SJSA1 (cell line): ENCODE data around the gene GRID1. TPM values are rescaled to one million over a fixed set of nuclear protein-coding genes. Genes with fewer than 3 reads are reported as not detected.

Experiments used
- DNase-seq, 2 experiments: peaks; one replicate each; pipeline ENCODE4 v3.0.0-alpha.2; 2015 to 2020; ENCODE audit warnings: low spot score in 2 of 2, low read depth in 1 of 2
- H3K27ac ChIP-seq: fragments of 250-450 bp; sonication (Bioruptor Pico); 2 replicates; pipeline ENCODE4 v1.5.1; 2020; ENCODE audit warnings: mild to moderate bottlenecking, moderate library complexity
- H3K27me3 ChIP-seq: fragments of 250-450 bp; sonication (Bioruptor Pico); replicated peaks from 2 replicates; pipeline ENCODE4 v1.5.1; 2020; ENCODE audit warnings: mild to moderate bottlenecking, moderate library complexity
- H3K36me3 ChIP-seq: fragments of 250-450 bp; sonication (Bioruptor Pico); 2 replicates; pipeline ENCODE4 v1.5.1; 2020; ENCODE audit warnings: mild to moderate bottlenecking
- H3K4me1 ChIP-seq: fragments of 250-450 bp; sonication (Bioruptor Pico); replicated peaks from 2 replicates; pipeline ENCODE4 v1.6.1; 2021; ENCODE audit warnings: mild to moderate bottlenecking
- H3K4me3 ChIP-seq: fragments of 250-450 bp; sonication (Bioruptor Pico); 2 replicates; pipeline ENCODE4 v1.5.1; 2020; ENCODE audit warnings: mild to moderate bottlenecking
- H3K9me3 ChIP-seq: fragments of 250-450 bp; sonication (Bioruptor Pico); replicated peaks from 2 replicates; pipeline ENCODE4 v1.5.1; 2020; ENCODE audit warnings: mild to moderate bottlenecking
- total RNA-seq: library from RNA; depleted of rRNA; stranded (reverse); fragments of >200 nt; shearing (Covaris generic); gene quantifications from 2 replicates; pipeline ENCODE4 v1.2.3, GENCODE V29; 2014

GRID1 gene
- total RNA-seq, 1 experiment from 2014 or later = 0.05 TPM

DNA sequence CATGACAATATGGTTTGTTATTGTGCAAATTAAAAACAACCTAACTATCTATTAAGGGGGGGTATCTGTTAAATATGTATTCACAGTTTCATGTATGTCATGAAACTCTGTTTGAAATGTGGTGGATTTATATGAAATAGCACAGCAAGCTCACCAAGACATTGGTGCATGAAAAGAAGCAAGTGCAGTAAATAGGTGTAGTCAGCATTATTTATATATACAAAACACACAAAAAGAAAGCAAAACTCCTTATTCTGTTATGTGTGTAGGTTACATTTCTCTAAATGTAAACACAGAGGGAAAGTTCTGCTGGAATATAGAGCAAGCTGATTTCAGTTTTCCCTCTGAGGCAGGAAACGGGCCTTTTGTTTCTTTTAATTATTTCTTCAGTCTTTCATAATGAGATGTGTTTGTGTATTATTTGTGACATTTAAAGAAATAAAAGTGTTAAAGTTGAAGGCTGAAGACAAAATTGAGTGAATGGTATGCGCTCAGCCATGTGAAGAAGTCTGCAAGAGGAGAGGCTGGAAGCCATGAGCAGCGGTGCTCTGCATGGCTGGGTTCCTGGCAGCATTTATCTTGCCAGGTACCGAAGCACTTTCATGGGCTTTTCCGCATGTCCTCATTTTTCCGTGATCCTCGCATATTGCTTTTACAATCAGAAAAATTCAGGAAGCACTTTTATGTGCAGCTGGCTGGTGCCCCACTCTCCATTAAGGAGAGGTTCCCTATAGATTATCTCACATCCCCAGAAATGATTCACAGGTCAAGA is 38.5 kb downstream of the GRID1 start:
- H3K36me3 ChIP-seq = no peaks in the 10 kb centered on the region
- no peak overlapping the region for H3K4me3 ChIP-seq
- H3K27me3 ChIP-seq = peaks cover 18% of the 10 kb centered on the region
- H3K9me3 ChIP-seq = no peaks in the 10 kb centered on the region
- no peaks in the 10 kb centered on the region for H3K4me1 ChIP-seq
- no peak for DNase-seq
- no peak overlapping the region for H3K27ac ChIP-seq

DNA sequence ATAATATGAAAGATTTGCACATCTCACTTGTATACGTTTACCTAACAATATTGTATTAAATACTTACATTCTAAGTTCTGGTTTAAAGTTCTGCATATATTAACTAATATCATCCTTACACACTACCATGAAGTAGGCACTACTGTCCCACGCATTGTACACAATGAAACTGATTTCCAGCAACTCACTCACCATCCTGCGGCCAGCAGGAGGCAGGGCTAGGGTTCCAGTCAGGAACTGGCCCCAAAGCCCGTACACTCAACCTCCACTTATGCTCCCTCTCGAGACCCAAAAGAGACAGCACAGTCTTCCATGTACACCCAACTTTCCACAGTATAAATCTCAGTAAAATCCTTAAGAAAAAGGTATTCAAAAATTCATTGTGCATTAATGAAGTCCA is 41.4 kb downstream of the GRID1 start:
- DNase-seq = no peak
- no peaks in the 10 kb centered on the region for H3K9me3 ChIP-seq
- peaks cover 18% of the 10 kb centered on the region for H3K27me3 ChIP-seq
- no peak overlapping the region for H3K4me3 ChIP-seq
- no peaks in the 10 kb centered on the region for H3K4me1 ChIP-seq
- H3K36me3 ChIP-seq = no peaks in the 10 kb centered on the region
- no peak overlapping the region for H3K27ac ChIP-seq

DNA sequence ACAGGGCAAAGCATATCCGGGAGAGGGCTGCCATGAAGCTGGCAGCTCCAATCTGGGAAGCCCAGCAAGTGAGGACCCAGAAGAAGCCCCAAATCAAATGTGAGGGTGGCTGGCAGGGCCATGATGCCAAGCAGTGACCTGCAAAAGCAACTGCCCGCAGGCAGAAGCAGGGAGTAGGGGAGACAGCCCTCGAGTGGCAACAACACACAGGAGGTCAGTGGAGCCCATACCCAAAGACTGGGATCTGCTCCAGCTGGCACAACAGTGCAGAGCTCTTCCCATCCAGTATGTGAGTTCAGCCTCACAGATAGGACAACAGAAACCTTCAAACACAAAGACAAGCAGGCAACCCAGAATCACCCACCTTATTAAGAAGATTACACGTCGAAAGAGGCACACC is 45.0 kb downstream of the GRID1 start:
- no peaks in the 10 kb centered on the region for H3K4me1 ChIP-seq
- DNase-seq = no peak
- H3K36me3 ChIP-seq = no peaks in the 10 kb centered on the region
- no peak overlapping the region for H3K27ac ChIP-seq
- H3K27me3 ChIP-seq = peaks cover 18% of the 10 kb centered on the region
- H3K9me3 ChIP-seq = no peaks in the 10 kb centered on the region
- H3K4me3 ChIP-seq = no peak overlapping the region

DNA sequence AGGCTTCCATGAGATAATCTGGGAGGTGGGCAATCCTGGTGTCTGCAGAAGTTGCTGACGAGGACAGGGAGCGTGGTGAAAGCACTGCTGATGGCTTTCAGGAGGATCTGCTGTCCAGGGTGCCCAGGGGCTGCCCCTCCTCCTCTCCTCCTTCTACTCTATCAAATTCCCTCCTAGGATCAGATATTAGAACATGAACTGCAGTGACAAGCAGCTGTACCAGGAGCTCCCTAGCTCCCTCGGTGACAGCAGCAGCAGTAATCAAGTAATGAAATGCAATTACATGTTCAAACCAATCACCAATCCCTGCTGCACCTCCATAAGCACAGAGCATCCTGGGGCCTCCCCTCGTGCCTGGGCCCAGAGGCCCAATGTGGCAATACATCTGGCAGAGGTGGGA is 46.9 kb downstream of the GRID1 start:
- H3K27ac ChIP-seq = no peak overlapping the region
- DNase-seq = no peak
- H3K27me3 ChIP-seq = peaks cover 6% of the 10 kb centered on the region; the same call in 1 of the 2 replicates
- H3K4me1 ChIP-seq = no peaks in the 10 kb centered on the region
- no peaks in the 10 kb centered on the region for H3K36me3 ChIP-seq
- H3K4me3 ChIP-seq = no peak overlapping the region
- H3K9me3 ChIP-seq = no peaks in the 10 kb centered on the region

DNA sequence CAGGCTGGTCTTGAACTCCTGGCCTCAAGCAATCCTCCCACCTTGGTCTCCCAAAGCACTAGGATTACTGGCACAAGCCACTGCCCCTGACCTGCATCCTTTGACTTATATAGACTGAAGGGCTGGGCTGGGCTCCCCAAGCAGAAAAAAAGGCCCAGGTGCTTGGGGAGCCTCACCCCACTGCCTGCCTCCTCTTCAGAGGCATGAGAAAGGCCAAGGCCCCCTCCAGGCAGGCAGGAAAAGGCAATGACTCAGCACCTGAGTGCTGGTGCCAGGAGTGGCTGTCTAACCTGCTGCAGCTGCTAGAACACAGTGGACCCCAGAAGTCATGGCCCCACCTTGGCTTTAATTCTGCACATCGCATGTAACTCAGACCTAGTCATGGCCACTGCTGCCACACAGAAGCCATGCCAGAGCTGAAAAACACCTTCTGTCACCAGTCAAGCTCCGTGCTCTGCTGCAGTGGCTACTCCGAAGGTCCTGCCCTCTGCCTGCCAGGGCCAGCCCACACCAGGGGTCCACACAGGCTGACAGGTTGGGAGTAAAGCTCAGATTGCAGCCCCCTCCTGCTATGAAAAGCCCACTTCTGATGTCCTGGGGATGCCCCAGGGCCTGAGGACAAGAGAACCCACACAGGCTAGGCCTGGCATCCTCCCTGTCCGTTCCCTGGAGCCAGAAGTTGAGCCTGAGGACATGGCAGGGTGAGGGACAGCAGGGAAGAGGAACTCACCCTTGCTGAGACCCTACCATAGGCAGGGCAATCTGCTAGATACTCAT is 48.5 kb downstream of the GRID1 start:
- Histone ChIP-seq H3K9me3 (no peaks in the 10 kb centered on the region), H3K4me3 (no peak overlapping the region), H3K36me3 (no peaks in the 10 kb centered on the region), H3K27ac (no peak overlapping the region), H3K27me3 (0 out of 2 replicates have a peak, but pooled peaks cover under 1% of the 10 kb centered on the region), H3K4me1 (no peaks in the 10 kb centered on the region)
- DNase-seq = no peak

DNA sequence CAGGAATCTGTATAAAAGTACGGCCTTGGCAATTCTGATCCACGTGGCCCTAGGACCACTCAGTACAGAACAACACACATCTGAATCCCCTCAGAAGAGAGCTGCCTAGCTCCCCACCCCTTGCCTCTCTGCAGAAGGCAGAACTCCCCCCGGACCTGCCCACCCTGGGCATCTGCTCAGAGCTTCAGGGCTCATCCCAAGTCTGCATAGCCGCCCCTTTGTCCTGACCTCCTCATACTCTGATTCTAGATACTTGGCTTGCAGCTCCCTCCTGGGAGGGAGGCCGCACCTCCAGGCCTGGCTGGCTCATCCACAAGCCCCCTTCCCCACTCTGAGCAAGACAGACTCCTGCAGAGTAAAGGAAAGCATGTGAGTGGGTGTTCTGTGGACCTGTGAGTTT is 49.6 kb downstream of the GRID1 start:
- H3K4me1 ChIP-seq = no peaks in the 10 kb centered on the region
- DNase-seq = no peak

DNA sequence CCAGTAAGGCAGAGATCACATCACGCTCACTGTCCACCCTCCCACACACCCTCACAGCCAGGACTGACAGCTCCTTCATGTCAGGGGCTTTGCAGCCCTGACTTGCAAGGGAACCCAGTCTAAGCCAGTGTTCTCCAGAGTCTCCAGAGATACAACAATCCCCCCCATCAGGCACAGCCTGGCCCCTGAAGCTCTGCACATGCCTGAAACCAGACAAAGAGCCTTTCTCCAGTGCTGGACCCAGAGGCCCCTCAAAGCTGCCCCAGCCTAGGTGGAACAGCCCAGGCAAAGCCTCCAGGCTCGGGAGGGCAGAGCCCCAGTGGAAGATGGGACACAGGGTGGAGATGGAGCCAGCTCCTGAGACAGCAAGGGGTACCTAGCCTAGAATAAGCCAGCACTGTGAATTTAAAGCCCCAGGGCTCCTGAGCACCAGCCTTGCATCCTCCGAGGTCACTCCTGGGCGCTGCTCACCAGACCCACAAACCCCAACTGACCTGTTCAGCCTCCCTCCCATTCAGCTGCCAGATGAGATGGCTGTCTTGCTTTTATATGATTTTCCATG is 50.2 kb downstream of the GRID1 start:
- Histone ChIP-seq H3K9me3 (no peaks in the 10 kb centered on the region), H3K4me1 (no peaks in the 10 kb centered on the region), H3K4me3 (no peak overlapping the region), H3K36me3 (no peaks in the 10 kb centered on the region), H3K27me3 (no peaks in the 10 kb centered on the region), H3K27ac (no peak overlapping the region)
- DNase-seq = no peak

More for the DNA sequence above, 49.6 kb downstream of the GRID1 start:
- Histone ChIP-seq H3K9me3 (no peaks in the 10 kb centered on the region), H3K4me3 (no peak overlapping the region), H3K27me3 (no peaks in the 10 kb centered on the region), H3K27ac (no peak overlapping the region), H3K36me3 (no peaks in the 10 kb centered on the region)

DNA sequence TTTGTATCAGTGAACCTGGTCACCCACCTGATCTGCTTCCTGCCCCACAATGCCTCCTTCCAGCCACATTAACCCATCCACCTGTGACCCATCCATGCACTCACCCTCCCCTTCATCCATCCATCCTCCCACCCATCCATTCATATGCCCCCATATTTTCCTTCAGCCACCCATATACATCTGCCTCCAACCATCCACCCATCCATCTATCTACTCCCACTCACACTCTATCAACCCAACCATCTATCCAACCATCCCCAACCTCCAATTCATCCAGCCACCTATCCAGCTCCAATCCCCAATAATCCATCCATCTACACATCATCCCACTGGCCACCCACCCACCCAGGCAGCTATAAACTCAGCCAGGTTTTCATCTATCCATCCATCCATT is 51.0 kb downstream of the GRID1 start:
- no peak for DNase-seq
- H3K9me3 ChIP-seq = no peaks in the 10 kb centered on the region
- no peak overlapping the region for H3K27ac ChIP-seq
- no peak overlapping the region for H3K4me3 ChIP-seq
- no peaks in the 10 kb centered on the region for H3K27me3 ChIP-seq
- no peaks in the 10 kb centered on the region for H3K4me1 ChIP-seq
- H3K36me3 ChIP-seq = no peaks in the 10 kb centered on the region

DNA sequence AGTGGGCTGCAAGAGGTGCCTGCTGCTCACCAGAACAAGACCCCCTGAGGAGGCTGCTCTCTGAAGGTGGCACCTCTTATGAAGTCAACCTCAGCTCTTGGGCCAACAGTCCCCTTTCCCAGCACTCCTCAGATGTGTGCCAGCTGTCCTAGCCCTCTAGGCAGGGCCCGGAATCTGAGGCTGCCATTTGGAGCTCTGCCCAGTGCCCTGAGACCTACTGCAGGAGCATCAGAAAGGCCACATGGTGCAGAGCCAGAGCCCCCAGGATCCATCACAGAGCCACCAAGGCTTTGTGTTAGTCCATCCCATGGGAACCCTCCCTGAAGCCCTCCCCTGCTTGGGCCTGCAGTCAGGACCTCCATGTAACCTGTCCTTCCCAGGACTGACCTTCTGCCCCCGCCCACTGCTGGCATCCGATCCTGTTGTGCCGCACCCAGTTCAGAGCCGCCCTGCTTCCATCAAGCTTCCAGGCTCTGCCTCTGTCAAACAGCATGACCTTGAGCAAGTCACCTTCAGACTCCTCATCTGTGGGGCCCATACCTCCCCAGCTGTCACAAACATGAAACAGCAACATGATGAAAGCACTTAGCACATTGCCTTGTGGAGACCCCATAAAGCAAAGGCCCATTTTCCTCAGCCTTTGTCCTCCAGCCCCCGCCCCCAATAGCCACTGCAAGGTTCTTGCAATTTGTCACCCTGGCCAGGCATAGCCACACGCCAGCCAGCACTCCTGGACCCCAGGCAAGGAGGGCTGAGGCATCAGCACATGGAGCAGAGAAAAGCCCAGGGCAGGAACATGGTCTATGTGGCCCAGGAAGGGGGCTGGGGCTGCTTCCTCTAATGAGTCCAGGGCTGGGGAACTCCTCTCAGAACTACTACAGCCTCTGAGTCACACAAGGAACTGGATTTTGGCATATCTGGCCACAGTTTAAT is 51.7 kb downstream of the GRID1 start:
- H3K4me3 ChIP-seq = no peak overlapping the region
- no peak for DNase-seq
- no peaks in the 10 kb centered on the region for H3K27me3 ChIP-seq
- no peaks in the 10 kb centered on the region for H3K9me3 ChIP-seq
- H3K27ac ChIP-seq = no peak overlapping the region
- no peaks in the 10 kb centered on the region for H3K4me1 ChIP-seq
- no peaks in the 10 kb centered on the region for H3K36me3 ChIP-seq

DNA sequence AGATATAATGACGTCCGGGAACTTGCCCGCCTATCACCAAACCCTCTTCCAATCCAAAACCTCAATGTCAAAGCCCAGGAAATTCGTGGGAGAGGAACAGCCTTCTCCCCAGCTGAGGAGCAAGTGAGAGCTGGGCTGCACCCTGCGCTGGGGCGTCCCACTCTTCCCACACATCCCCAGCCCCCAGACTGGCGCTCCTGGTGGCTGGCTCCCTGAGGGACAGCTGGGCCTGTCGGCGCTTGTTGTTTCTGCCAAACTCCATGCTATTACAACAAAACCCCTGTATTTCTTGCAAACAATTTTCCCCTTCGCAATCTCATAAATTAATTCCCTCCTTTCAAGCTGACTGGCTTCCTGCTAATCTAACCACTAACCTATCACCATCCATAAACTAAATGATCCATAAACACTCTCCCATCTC is 53.0 kb downstream of the GRID1 start:
- no peak for DNase-seq
- Histone ChIP-seq H3K4me3 (no peak overlapping the region), H3K36me3 (no peaks in the 10 kb centered on the region), H3K27me3 (no peaks in the 10 kb centered on the region), H3K9me3 (no peaks in the 10 kb centered on the region), H3K4me1 (no peaks in the 10 kb centered on the region), H3K27ac (no peak overlapping the region)

DNA sequence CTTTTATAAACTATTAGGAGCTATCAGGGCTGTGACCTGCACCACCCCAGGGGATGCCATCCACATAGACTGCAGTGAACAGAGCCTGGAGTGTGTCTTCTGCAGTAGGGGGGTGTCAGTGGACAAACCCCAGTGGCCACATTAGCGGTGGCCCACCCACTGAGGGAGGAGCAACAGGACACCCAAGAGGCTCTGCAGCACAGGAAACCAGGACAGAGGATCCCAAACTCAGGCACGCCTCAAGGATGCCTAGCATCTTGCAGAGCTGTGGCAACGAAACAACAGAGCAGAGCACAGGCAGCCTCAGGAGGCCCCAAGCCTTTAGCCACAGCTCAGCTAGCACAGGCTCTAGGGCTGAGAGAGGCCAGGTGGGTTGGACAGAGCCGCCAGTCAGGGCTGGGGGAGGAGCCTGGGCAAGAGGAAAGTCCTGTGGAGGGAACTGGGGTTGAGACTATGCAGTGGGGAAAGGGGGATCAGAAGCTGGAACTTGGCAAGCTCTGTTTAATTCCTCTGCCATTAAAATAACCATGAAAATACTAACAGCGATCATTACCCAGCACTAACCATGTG is 53.8 kb downstream of the GRID1 start:
- Histone ChIP-seq H3K4me3 (no peak overlapping the region), H3K9me3 (no peaks in the 10 kb centered on the region), H3K4me1 (no peaks in the 10 kb centered on the region), H3K36me3 (no peaks in the 10 kb centered on the region), H3K27ac (no peak overlapping the region), H3K27me3 (no peaks in the 10 kb centered on the region)
- no peak for DNase-seq

DNA sequence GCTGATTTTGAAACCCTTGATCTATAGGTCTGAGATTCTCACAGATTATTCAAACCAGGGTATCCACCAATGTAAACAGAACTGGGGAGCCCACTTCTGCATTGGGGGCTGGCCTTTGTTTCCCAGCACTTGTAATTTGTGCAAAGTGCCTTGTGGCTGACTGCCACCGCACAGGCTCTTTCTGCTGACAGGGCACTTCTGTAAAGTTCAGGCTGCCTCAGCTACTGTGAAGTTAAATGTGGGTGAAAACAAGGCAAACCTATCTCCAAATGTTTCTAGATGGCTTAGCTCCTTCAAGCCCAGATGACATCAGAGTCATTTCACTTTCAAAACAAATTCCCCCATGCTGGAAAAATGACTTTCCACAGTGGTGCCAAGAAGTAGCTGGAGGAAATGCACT is 54.7 kb downstream of the GRID1 start:
- Histone ChIP-seq H3K4me3 (no peak overlapping the region), H3K4me1 (no peaks in the 10 kb centered on the region), H3K9me3 (no peaks in the 10 kb centered on the region), H3K27ac (no peak overlapping the region), H3K27me3 (no peaks in the 10 kb centered on the region), H3K36me3 (no peaks in the 10 kb centered on the region)
- DNase-seq = no peak

DNA sequence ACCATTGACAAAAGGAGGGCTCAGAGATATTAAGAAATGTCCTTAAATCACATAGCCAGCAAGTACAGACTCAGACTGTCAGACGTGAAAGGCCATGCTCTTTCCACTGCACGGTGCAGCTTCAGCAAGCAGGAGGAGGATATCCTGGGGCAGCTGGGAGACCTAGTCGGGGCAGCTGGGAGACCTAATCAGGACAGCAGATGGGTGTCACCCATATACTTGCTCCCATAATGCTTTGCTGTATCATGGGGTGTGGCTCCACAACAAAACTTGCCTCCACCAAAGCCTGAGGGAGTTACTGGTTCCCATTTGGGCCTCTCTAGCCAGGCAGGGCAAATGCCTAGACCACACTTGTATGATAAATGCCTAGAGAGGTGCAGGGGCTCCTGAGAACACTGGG is 55.4 kb downstream of the GRID1 start:
- Histone ChIP-seq H3K36me3 (no peaks in the 10 kb centered on the region), H3K9me3 (no peaks in the 10 kb centered on the region), H3K27me3 (no peaks in the 10 kb centered on the region), H3K4me3 (no peak overlapping the region), H3K27ac (no peak overlapping the region), H3K4me1 (no peaks in the 10 kb centered on the region)
- DNase-seq = no peak
